ENCODE measurements around the gene KLHL42.

The KLHL42 gene

GRCh38 chr12:27805238-27805637 is 25.2 kb downstream of the KLHL42 start:
- whole genome bisulfite sequencing = 17% methylated on average over 1 of the region's 1 CpG
- no peak overlapping the region for H2AFZ ChIP-seq (ENCODE audit: low read depth, low read length)
- no peak overlapping the region for H2BK120ac ChIP-seq (ENCODE audit: low read depth, low read length)
- H3K4ac ChIP-seq (ENCODE audit: low read depth in 1 of 2, low read length in 2 of 2) = no peak overlapping the region
- H3K9ac ChIP-seq (ENCODE audit: low read length) = no peak overlapping the region
- no peak overlapping the region for H3K18ac ChIP-seq (ENCODE audit: low read depth in 1 of 2, low read length in 2 of 2)
- peaks cover 3 to 12% of the 10 kb centered on the region in 2 experiments for H3K36me3 ChIP-seq (ENCODE audit: control insufficient read depth in 1 of 2, insufficient read depth in 2 of 2, low read depth in 1 of 2, low read length in 2 of 2)
- H4K8ac ChIP-seq (ENCODE audit: low read length) = no peak overlapping the region
- H3K23ac ChIP-seq (ENCODE audit: low read length in 2 of 2) = no peak overlapping the region
- no peak overlapping the region for H3K4me3 ChIP-seq (ENCODE audit: insufficient read depth in 1 of 2, low read depth in 1 of 2, low read length in 2 of 2)
- no peak overlapping the region for H2AK5ac ChIP-seq (ENCODE audit: low read length, severe bottlenecking)
- H3K14ac ChIP-seq (ENCODE audit: low read length in 2 of 2) = no peak overlapping the region
- H3K27ac ChIP-seq (ENCODE audit: low read length, poor library complexity, severe bottlenecking) = no peak overlapping the region
- no peak overlapping the region for H2BK15ac ChIP-seq (ENCODE audit: low read depth, poor library complexity, severe bottlenecking)
- H4K91ac ChIP-seq (ENCODE audit: low read length) = no peak overlapping the region
- H3K4me2 ChIP-seq (ENCODE audit: low read length, poor library complexity, severe bottlenecking) = no peak overlapping the region
- no peaks in the 10 kb centered on the region for H3K79me1 ChIP-seq (replicated peaks; ENCODE audit: low read length, poor library complexity, severe bottlenecking)
- no peak for DNase-seq
- H2BK12ac ChIP-seq (ENCODE audit: low read length in 2 of 2) = no peak overlapping the region
- H3K9me3 ChIP-seq (ENCODE audit: control insufficient read depth, low read length) = no peaks in the 10 kb centered on the region
- no peak overlapping the region for H2BK5ac ChIP-seq (ENCODE audit: low read depth, low read length, poor library complexity, severe bottlenecking)
- no peaks in the 10 kb centered on the region for H3K27me3 ChIP-seq (ENCODE audit: control insufficient read depth in 1 of 2, insufficient read depth in 1 of 2, low read length in 2 of 2)
- no peaks in the 10 kb centered on the region for H3K4me1 ChIP-seq (ENCODE audit: control insufficient read depth, insufficient read depth, low read depth, low read length)

- Histone ChIP-seq H3K18ac (ENCODE audit: low read depth in 1 of 2, low read length in 2 of 2) (peak overlapping the region in 1 of 2 experiments; percentile 19), H2BK12ac (ENCODE audit: low read length in 2 of 2) (no peak overlapping the region), H3K27me3 (ENCODE audit: control insufficient read depth in 1 of 2, insufficient read depth in 1 of 2, low read length in 2 of 2) (peaks cover 0 to 5% of the 10 kb centered on the region in 2 experiments), H2BK5ac (ENCODE audit: low read depth, low read length, poor library complexity, severe bottlenecking) (no peak overlapping the region), H3K4me1 (ENCODE audit: control insufficient read depth, insufficient read depth, low read depth, low read length) (peaks cover 2% of the 10 kb centered on the region), H3K9me3 (ENCODE audit: control insufficient read depth, low read length) (no peaks in the 10 kb centered on the region), H3K14ac (ENCODE audit: low read length in 2 of 2) (no peak overlapping the region), H2BK15ac (ENCODE audit: low read depth, poor library complexity, severe bottlenecking) (no peak overlapping the region), H2BK120ac (ENCODE audit: low read depth, low read length) (no peak overlapping the region), H3K9ac (ENCODE audit: low read length) (no peak overlapping the region), H3K36me3 (ENCODE audit: control insufficient read depth in 1 of 2, insufficient read depth in 2 of 2, low read depth in 1 of 2, low read length in 2 of 2) (peaks cover 3 to 6% of the 10 kb centered on the region in 2 experiments), H2AFZ (ENCODE audit: low read depth, low read length) (no peak overlapping the region), H3K27ac (ENCODE audit: low read length, poor library complexity, severe bottlenecking) (no peak overlapping the region), H3K79me1 (replicated peaks; ENCODE audit: low read length, poor library complexity, severe bottlenecking) (no peaks in the 10 kb centered on the region), H4K91ac (ENCODE audit: low read length) (no peak overlapping the region), H3K23ac (ENCODE audit: low read length in 2 of 2) (no peak overlapping the region), H3K4me2 (ENCODE audit: low read length, poor library complexity, severe bottlenecking) (no peak overlapping the region), H4K8ac (ENCODE audit: low read length) (no peak overlapping the region), H3K4me3 (ENCODE audit: insufficient read depth in 1 of 2, low read depth in 1 of 2, low read length in 2 of 2) (no peak overlapping the region), H3K4ac (ENCODE audit: low read depth in 1 of 2, low read length in 2 of 2) (no peak overlapping the region), H2AK5ac (ENCODE audit: low read length, severe bottlenecking) (no peak overlapping the region)
- 50% methylated on average over 2 of the region's 4 CpGs for WGBS
- DNase-seq = no peak
Measured at GRCh38 chr12:27806259-27806658, 26.2 kb downstream of the KLHL42 start.

- H3K14ac ChIP-seq (ENCODE audit: low read length in 2 of 2) = no peak overlapping the region
- H2BK12ac ChIP-seq (ENCODE audit: low read length in 2 of 2) = no peak overlapping the region
- H2BK5ac ChIP-seq (ENCODE audit: low read depth, low read length, poor library complexity, severe bottlenecking) = no peak overlapping the region
- H3K27me3 ChIP-seq (ENCODE audit: control insufficient read depth in 1 of 2, insufficient read depth in 1 of 2, low read length in 2 of 2) = peaks cover 0 to 9% of the 10 kb centered on the region in 2 experiments
- no peak overlapping the region for H2AFZ ChIP-seq (ENCODE audit: low read depth, low read length)
- 53% methylated on average over 7 of the region's 8 CpGs for WGBS
- peak; percentile 46 for DNase-seq
- H3K4me3 ChIP-seq (ENCODE audit: insufficient read depth in 1 of 2, low read depth in 1 of 2, low read length in 2 of 2) = no peak overlapping the region
- H2AK5ac ChIP-seq (ENCODE audit: low read length, severe bottlenecking) = no peak overlapping the region
- H3K23ac ChIP-seq (ENCODE audit: low read length in 2 of 2) = no peak overlapping the region
- no peak overlapping the region for H3K4me2 ChIP-seq (ENCODE audit: low read length, poor library complexity, severe bottlenecking)
- no peaks in the 10 kb centered on the region for H3K79me1 ChIP-seq (replicated peaks; ENCODE audit: low read length, poor library complexity, severe bottlenecking)
- H4K91ac ChIP-seq (ENCODE audit: low read length) = no peak overlapping the region
- no peak overlapping the region for H3K9ac ChIP-seq (ENCODE audit: low read length)
- H4K8ac ChIP-seq (ENCODE audit: low read length) = no peak overlapping the region
- H2BK15ac ChIP-seq (ENCODE audit: low read depth, poor library complexity, severe bottlenecking) = no peak overlapping the region
- no peak overlapping the region for H3K4ac ChIP-seq (ENCODE audit: low read depth in 1 of 2, low read length in 2 of 2)
- H3K27ac ChIP-seq (ENCODE audit: low read length, poor library complexity, severe bottlenecking) = no peak overlapping the region
- no peak overlapping the region for H3K18ac ChIP-seq (ENCODE audit: low read depth in 1 of 2, low read length in 2 of 2)
- peaks cover 2% of the 10 kb centered on the region for H3K4me1 ChIP-seq (ENCODE audit: control insufficient read depth, insufficient read depth, low read depth, low read length)
- peaks cover 0 to 3% of the 10 kb centered on the region in 2 experiments for H3K36me3 ChIP-seq (ENCODE audit: control insufficient read depth in 1 of 2, insufficient read depth in 2 of 2, low read depth in 1 of 2, low read length in 2 of 2)
- no peaks in the 10 kb centered on the region for H3K9me3 ChIP-seq (ENCODE audit: control insufficient read depth, low read length)
- no peak overlapping the region for H2BK120ac ChIP-seq (ENCODE audit: low read depth, low read length)
Measured at GRCh38 chr12:27807063-27807703, 27.1 kb downstream of the KLHL42 start.

- Histone ChIP-seq H3K9me3 (ENCODE audit: control insufficient read depth, low read length) (no peaks in the 10 kb centered on the region), H3K23ac (ENCODE audit: low read length in 2 of 2) (no peak overlapping the region), H4K8ac (ENCODE audit: low read length) (no peak overlapping the region), H2BK5ac (ENCODE audit: low read depth, low read length, poor library complexity, severe bottlenecking) (no peak overlapping the region), H3K36me3 (ENCODE audit: control insufficient read depth in 1 of 2, insufficient read depth in 2 of 2, low read depth in 1 of 2, low read length in 2 of 2) (no peaks in the 10 kb centered on the region), H3K27me3 (ENCODE audit: control insufficient read depth in 1 of 2, insufficient read depth in 1 of 2, low read length in 2 of 2) (peaks cover 0 to 9% of the 10 kb centered on the region in 2 experiments), H2AFZ (ENCODE audit: low read depth, low read length) (no peak overlapping the region), H2BK15ac (ENCODE audit: low read depth, poor library complexity, severe bottlenecking) (no peak overlapping the region), H3K18ac (ENCODE audit: low read depth in 1 of 2, low read length in 2 of 2) (no peak overlapping the region), H3K4me1 (ENCODE audit: control insufficient read depth, insufficient read depth, low read depth, low read length) (peaks cover 2% of the 10 kb centered on the region), H3K4me3 (ENCODE audit: insufficient read depth in 1 of 2, low read depth in 1 of 2, low read length in 2 of 2) (no peak overlapping the region), H2AK5ac (ENCODE audit: low read length, severe bottlenecking) (no peak overlapping the region), H3K27ac (ENCODE audit: low read length, poor library complexity, severe bottlenecking) (no peak overlapping the region), H2BK120ac (ENCODE audit: low read depth, low read length) (no peak overlapping the region), H3K14ac (ENCODE audit: low read length in 2 of 2) (no peak overlapping the region), H3K4ac (ENCODE audit: low read depth in 1 of 2, low read length in 2 of 2) (no peak overlapping the region), H3K9ac (ENCODE audit: low read length) (no peak overlapping the region), H4K91ac (ENCODE audit: low read length) (no peak overlapping the region), H3K79me1 (replicated peaks; ENCODE audit: low read length, poor library complexity, severe bottlenecking) (no peaks in the 10 kb centered on the region), H2BK12ac (ENCODE audit: low read length in 2 of 2) (no peak overlapping the region), H3K4me2 (ENCODE audit: low read length, poor library complexity, severe bottlenecking) (no peak overlapping the region)
- 48% methylated on average over 5 of the region's 6 CpGs for WGBS
- peak; percentile 67 for DNase-seq
Measured at GRCh38 chr12:27808841-27809240, 28.8 kb downstream of the KLHL42 start.
